HG03025 (cell line): ENCODE results near the gene PRR20B.
"Not testable (repeated sequence)": the region's sequence is repeated elsewhere in the genome, so short reads cannot be mapped to it uniquely, and the experiment has no call there.

Source experiments
- ATAC-seq: cut with Tn5 transposase; IDR thresholded peaks from one replicate; pipeline ENCODE4 v1.9.1; 2021; ENCODE audit warnings: mild to moderate bottlenecking, moderate library complexity; ENCODE audit not compliant: unreplicated experiment, low FRiP score

The PRR20B gene

GRCh38 chr13:57147188-57147587, at the start of gene PRR20B:
PRR20B (plus strand) TSS chr13:57147488; CDS start chr13:57147875, 387 bp downstream.
- not testable (repeated sequence) for ATAC-seq

- no peak for ATAC-seq
Observed at GRCh38 chr13:57114945-57115344, 32.3 kb upstream of the PRR20B start.

- ATAC-seq: no peak
Observed at GRCh38 chr13:57123681-57124080, 23.6 kb upstream of the PRR20B start.

GRCh38 chr13:57128909-57129308, 18.4 kb upstream of the PRR20B start:
- no peak for ATAC-seq

GRCh38 chr13:57136093-57136492, 11.2 kb upstream of the PRR20B start:
- no peak for ATAC-seq

- no peak for ATAC-seq
Observed at GRCh38 chr13:57137585-57137984, 9.7 kb upstream of the PRR20B start.

GRCh38 chr13:57138988-57139387, 8.3 kb upstream of the PRR20B start:
- ATAC-seq: no peak

GRCh38 chr13:57139781-57140180, 7.5 kb upstream of the PRR20B start:
- ATAC-seq: not testable (repeated sequence)

- not testable (repeated sequence) for ATAC-seq
Observed at GRCh38 chr13:57140235-57140968, 6.9 kb upstream of the PRR20B start, which contains the start of gene PRR20A. PRR20A (plus strand) TSS chr13:57140918; CDS start chr13:57141305, 387 bp downstream.

GRCh38 chr13:57148106-57148505, 818 bp downstream of the PRR20B start:
- not testable (repeated sequence) for ATAC-seq

GRCh38 chr13:57153761-57154160, 6.5 kb downstream of the PRR20B start, which contains the start of gene PRR20C:
PRR20C (plus strand) TSS chr13:57154061; CDS start chr13:57154448, 387 bp downstream.
- ATAC-seq: not testable (repeated sequence)

GRCh38 chr13:57160332-57160731, 13.0 kb downstream of the PRR20B start, which contains the start of gene PRR20D:
PRR20D (plus strand) TSS chr13:57160632; CDS start chr13:57161019, 387 bp downstream.
- ATAC-seq: not testable (repeated sequence)

GRCh38 chr13:57166897-57167296, 19.6 kb downstream of the PRR20B start, which contains the start of gene PRR20E:
PRR20E (plus strand) TSS chr13:57167197; CDS start chr13:57167584, 387 bp downstream.
- not testable (repeated sequence) for ATAC-seq

- ATAC-seq: no peak
Observed at GRCh38 chr13:57191667-57192066, 44.4 kb downstream of the PRR20B start.
